SK-N-SH (cell line): ENCODE measurements around the gene LACTB. TPM values are rescaled to one million over a fixed set of nuclear protein-coding genes. Genes with fewer than 3 reads are reported as not detected.

Experiments
- CTCF ChIA-PET: fragments of 300-600, 350-600 bp; formaldehyde crosslinking; extraction: SDS; loops from one replicate; lab custom pipeline; 2021; lab: Yijun Ruan, JAX
- POLR2A ChIA-PET: fragments of 350-600 bp; sonication (Branson Sonifier 250); formaldehyde crosslinking; extraction: SDS; loops from one replicate; lab custom pipeline; 2020; ENCODE audit warnings: antibody characterized with exemption, inconsistent platforms; lab: Yijun Ruan, JAX
- DNase-seq: peaks from one replicate; pipeline ENCODE4 v3.0.0; 2012
- H2AFZ ChIP-seq: fragments of 200-600 bp; sonication (generic); 2 replicates; pipeline ENCODE4 v1.8.1; 2016; ENCODE audit warnings: antibody characterized with exemption, mild to moderate bottlenecking, low read depth
- H3F3A ChIP-seq: fragments of 200-600 bp; sonication (generic); replicated peaks from 2 replicates; pipeline ENCODE3; 2016; ENCODE audit warnings: antibody characterized with exemption, mild to moderate bottlenecking; ENCODE audit not compliant: insufficient read depth
- H3K27ac ChIP-seq, 2 experiments: fragments of 200-500 bp in 1 of 2; fragments of 200-600 bp in 1 of 2; sonication (Bioruptor generic) in 1 of 2; sonication (generic), shearing (Covaris generic) in 1 of 2; 2 replicates each; pipeline versions ENCODE4 v1.5.1 to v1.6.1; 2014 to 2016; ENCODE audit warnings: low read depth in 2 of 2, inconsistent platforms in 1 of 2, low read length in 1 of 2, mild to moderate bottlenecking in 1 of 2, mixed read lengths in 1 of 2
- H3K27me3 ChIP-seq: fragments of 200-600 bp; sonication (generic), shearing (Covaris generic); 2 replicates; pipeline ENCODE4 v1.6.1; 2016; ENCODE audit warnings: mixed run types; ENCODE audit not compliant: insufficient read depth
- H3K36me3 ChIP-seq, 2 experiments: fragments of 200-500 bp in 1 of 2; fragments of 200-600 bp in 1 of 2; sonication (Bioruptor generic) in 1 of 2; sonication (generic) in 1 of 2; replicated peaks in 1 of 2; 2 replicates each; pipeline versions ENCODE3 to v1.5.1; 2014 to 2016; ENCODE audit warnings: low read length in 1 of 2, mild to moderate bottlenecking in 1 of 2; ENCODE audit not compliant: insufficient read depth in 2 of 2, control insufficient read depth in 1 of 2
- H3K4me1 ChIP-seq, 2 experiments: fragments of 200-500 bp in 1 of 2; fragments of 200-600 bp in 1 of 2; sonication (Bioruptor generic) in 1 of 2; sonication (generic), shearing (Covaris generic) in 1 of 2; 2 replicates each; pipeline versions ENCODE4 v1.5.1 to v1.6.1; 2014 to 2016; ENCODE audit warnings: low read depth in 1 of 2, low read length in 1 of 2, mixed run types in 1 of 2; ENCODE audit not compliant: insufficient read depth in 2 of 2, control insufficient read depth in 1 of 2
- H3K4me2 ChIP-seq: fragments of 200-600 bp; sonication (generic), shearing (Covaris generic); 2 replicates; pipeline ENCODE4 v1.6.1; 2017; ENCODE audit warnings: mixed run types
- H3K4me3 ChIP-seq, 2 experiments: fragments of 200-500 bp in 1 of 2; fragments of 200-600 bp in 1 of 2; sonication (Bioruptor generic) in 1 of 2; sonication (generic), shearing (Covaris generic) in 1 of 2; 2 replicates each; pipeline versions ENCODE4 v1.5.1 to v1.8.1; 2014 to 2016; ENCODE audit warnings: low read depth in 2 of 2, inconsistent platforms in 1 of 2, low read length in 1 of 2, mild to moderate bottlenecking in 1 of 2, mixed read lengths in 1 of 2, moderate library complexity in 1 of 2
- H3K79me2 ChIP-seq: fragments of 200-600 bp; sonication (generic); 2 replicates; pipeline ENCODE4 v1.8.1; 2017; ENCODE audit warnings: mild to moderate bottlenecking; ENCODE audit not compliant: insufficient read depth
- H3K9ac ChIP-seq: fragments of 200-600 bp; sonication (generic); 2 replicates; pipeline ENCODE4 v1.6.1; 2017; ENCODE audit warnings: mixed run types
- H3K9me2 ChIP-seq: fragments of 200-600 bp; sonication (generic); 2 replicates; pipeline ENCODE4 v1.6.1; 2017; ENCODE audit warnings: mixed run types
- H3K9me3 ChIP-seq: fragments of 200-600 bp; sonication (generic); 2 replicates; pipeline ENCODE4 v1.6.1; 2017; ENCODE audit warnings: mixed run types, mild to moderate bottlenecking, moderate library complexity
- H4K20me1 ChIP-seq: fragments of 200-600 bp; sonication (generic); 2 replicates; pipeline ENCODE4 v1.6.1; 2017; ENCODE audit warnings: mild to moderate bottlenecking, mixed run types; ENCODE audit not compliant: insufficient read depth
- CHD2 ChIP-seq: fragments of 150-350 bp; IDR thresholded peaks from 2 replicates; pipeline ENCODE4 v1.6.1; 2018; ENCODE audit warnings: low read length; ENCODE audit not compliant: partially characterized antibody
- CTCF ChIP-seq: fragments of 200-600 bp; sonication (generic); IDR thresholded peaks from 2 replicates; pipeline ENCODE4 v1.6.1; 2017; ENCODE audit warnings: antibody characterized with exemption, mild to moderate bottlenecking, moderate library complexity
- EZH2phosphoT487 ChIP-seq: fragments of 200-600 bp; sonication (generic); IDR thresholded peaks from 2 replicates; pipeline ENCODE4 v1.6.1; 2017; ENCODE audit warnings: low read depth, mixed run types, mild to moderate bottlenecking, antibody characterized with exemption, moderate library complexity, borderline replicate concordance
- SMC3 ChIP-seq: IDR thresholded peaks from 2 replicates; pipeline ENCODE4 v1.6.1; 2012; ENCODE audit warnings: low read depth, low read length, improper control_type of control experiment
- TCF12 ChIP-seq: IDR thresholded peaks from 2 replicates; pipeline ENCODE4 v1.4.0; 2012
- WGBS: methylation state at CpG from one replicate; pipeline ENCODE4 v1.1.6; 2017; ENCODE audit warnings: low lambda C conversion rate; 5-methylcytosine and 5-hydroxymethylcytosine counted together
- polyA plus RNA-seq, 3 experiments: library from polyadenylated mRNA; depleted of rRNA; stranded (reverse); fragments of >200 nt; gene quantifications; 2 replicates each; pipeline ENCODE4 v1.2.3, GENCODE V29; 2012

Gene LACTB
- polyA plus RNA-seq, 1 of the 3 experiments (the other 2 are of a cell fraction), result 23.3 TPM

- H3K9me2 ChIP-seq, result no peaks in the 10 kb centered on the region
- ChIA-PET CTCF (interaction anchor here (0.7 to 1.5 kb wide), 4 partner anchors 9 to 408 kb away, joined by 3 to 4 read pairs (median 3); partner anchors contain the start of gene CA12), POLR2A (no interaction called here)
- 45% methylated on average over 3 of the region's 3 CpGs for WGBS
- no peak overlapping the region for H2AFZ ChIP-seq
- no peak for DNase-seq
- no peak for TF ChIP-seq TCF12
- H3K9me3 ChIP-seq, result no peaks in the 10 kb centered on the region
- H3K4me3 ChIP-seq, result peak overlapping the region; percentile 75 to 76
- peaks cover 59% of the 10 kb centered on the region for H3F3A ChIP-seq
- H3K79me2 ChIP-seq, result peaks cover 69% of the 10 kb centered on the region
- peaks cover 24 to 48% of the 10 kb centered on the region in 2 experiments for H3K36me3 ChIP-seq
- peak overlapping the region; percentile 96; the same call in 1 of the 2 replicates for H3K9ac ChIP-seq
- peak overlapping the region; percentile 97 to 99; a peak in 3 of 4 replicates for H3K27ac ChIP-seq
- no peaks in the 10 kb centered on the region for H3K27me3 ChIP-seq
- H4K20me1 ChIP-seq, result peaks cover 23% of the 10 kb centered on the region; the same call in 1 of the 2 replicates
- peak overlapping the region; percentile 74 for H3K4me2 ChIP-seq
- H3K4me1 ChIP-seq, result peaks cover 3 to 8% of the 10 kb centered on the region in 2 experiments; a peak in 1 of 4 replicates
These were observed 33.8 kb downstream of the LACTB start for GRCh38 chr15:63155486-63155885.

- Histone ChIP-seq H3K4me2 (peak overlapping the region; percentile 74), H4K20me1 (peaks cover 23% of the 10 kb centered on the region; the same call in 1 of the 2 replicates), H3K79me2 (peaks cover 68% of the 10 kb centered on the region), H3K36me3 (peaks cover 24 to 45% of the 10 kb centered on the region in 2 experiments), H3K9ac (peak overlapping the region; percentile 96), H3K27ac (peak overlapping the region; percentile 97 to 99), H3K27me3 (no peaks in the 10 kb centered on the region), H3K4me3 (peak overlapping the region; percentile 75 to 76), H2AFZ (no peak overlapping the region), H3K9me3 (no peaks in the 10 kb centered on the region), H3F3A (peaks cover 53% of the 10 kb centered on the region), H3K9me2 (no peaks in the 10 kb centered on the region), H3K4me1 (peaks cover 3 to 8% of the 10 kb centered on the region in 2 experiments; a peak in 1 of 4 replicates)
- 1% methylated on average over 10 of the region's 10 CpGs for WGBS
- POLR2A ChIA-PET, result interaction anchor here (0.6 to 1.9 kb wide), 4 partner anchors 9 to 226 kb away, joined by 3 to 9 read pairs (median 4); partner anchors contain the start of genes APH1B and CA12
- DNase-seq, result peak; percentile 34
- CTCF ChIA-PET, result interaction anchor here (0.7 to 1.5 kb wide), 6 partner anchors 9 to 409 kb away, joined by 3 to 4 read pairs (median 3); partner anchors contain the start of gene CA12
- TF ChIP-seq CTCF (peak; percentile 23; the same call in 1 of the 2 replicates), SMC3 (no peak)
These were observed 34.5 kb downstream of the LACTB start for GRCh38 chr15:63156086-63156710.

GRCh38 chr15:63156755-63157117, 35.1 kb downstream of the LACTB start:
- H3K79me2 ChIP-seq, result peaks cover 62% of the 10 kb centered on the region
- no peaks in the 10 kb centered on the region for H3K9me2 ChIP-seq
- peak overlapping the region; percentile 96 for H3K9ac ChIP-seq
- peak; percentile 31 for DNase-seq
- TF ChIP-seq SMC3, result no peak
- TF ChIP-seq EZH2phosphoT487, result no peak
- TF ChIP-seq CHD2, result no peak
- no peak overlapping the region for H2AFZ ChIP-seq
- ChIA-PET CTCF (interaction anchor here (1.0 to 1.3 kb wide), 3 partner anchors 14 to 63 kb away, joined by 3 to 4 read pairs (median 3); no protein-coding TSS in a partner anchor), POLR2A (interaction anchor here (0.6 to 1.9 kb wide), 7 partner anchors 9 to 225 kb away, joined by 3 to 9 read pairs (median 3); partner anchors contain the start of genes APH1B and CA12)
- no peaks in the 10 kb centered on the region for H3K9me3 ChIP-seq
- WGBS, result 1% methylated on average over 16 of the region's 16 CpGs
- peak overlapping the region; percentile 97 to 99 for H3K27ac ChIP-seq
- H3F3A ChIP-seq, result peaks cover 48% of the 10 kb centered on the region
- peak overlapping the region; percentile 75 to 76 for H3K4me3 ChIP-seq
- H3K36me3 ChIP-seq, result peaks cover 24 to 40% of the 10 kb centered on the region in 2 experiments
- H3K4me1 ChIP-seq, result peaks cover 3 to 8% of the 10 kb centered on the region in 2 experiments; a peak in 1 of 4 replicates
- peaks cover 23% of the 10 kb centered on the region; the same call in 1 of the 2 replicates for H4K20me1 ChIP-seq
- H3K27me3 ChIP-seq, result no peaks in the 10 kb centered on the region
- peak overlapping the region; percentile 74 for H3K4me2 ChIP-seq
